ENCODE results near the gene FNDC10. TPM values are rescaled to one million over a fixed set of nuclear protein-coding genes. Genes with fewer than 3 reads are reported as not detected.
A peak's percentile ranks its signal among the peaks of the same experiment; 100 is the strongest.

Gene FNDC10
- total and polyA plus RNA-seq, 9 of the 15 experiments (the other 6 are each of a cell fraction or from before 2014, with no cell fraction given): 0.08 to 6.3 (median 1.6) TPM

DNA sequence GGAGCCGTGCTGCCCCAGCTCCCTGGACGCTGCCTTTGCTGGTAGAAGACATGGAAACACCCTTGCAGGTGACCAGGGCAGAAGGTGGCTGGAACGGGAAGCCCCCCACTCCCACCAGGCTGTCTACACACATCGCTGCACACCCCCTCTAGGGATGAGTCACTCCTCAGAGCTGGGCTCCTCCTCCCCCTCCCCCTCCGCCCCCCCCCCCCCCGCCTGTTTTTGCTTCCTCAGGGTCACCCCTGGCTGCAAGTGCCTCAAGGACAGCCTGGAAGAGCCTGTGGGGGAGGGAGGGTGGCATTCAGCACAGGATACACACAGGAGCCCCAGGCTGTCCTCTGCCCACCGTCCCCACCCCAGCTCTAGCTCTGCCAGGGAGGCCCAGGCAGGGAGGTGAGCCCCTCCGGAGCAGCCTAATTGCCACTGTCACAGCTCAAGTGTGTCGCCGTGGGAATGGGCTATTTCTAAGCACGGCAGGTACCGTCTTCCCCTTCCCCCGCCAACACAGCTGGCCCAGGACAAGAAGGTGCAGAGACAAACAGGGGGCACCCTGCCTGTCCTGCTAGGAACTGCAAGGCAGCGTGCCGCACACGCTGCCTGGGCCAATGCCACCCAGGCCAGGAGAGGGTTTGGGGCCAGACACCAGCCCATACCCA is 2.5 kb downstream of the FNDC10 start (continued):
- TF ChIP-seq KAT7 (CRISPR knock-in tag; IDR thresholded peaks at IDR 0.05; ENCODE audit: borderline replicate concordance): no peak
- TF ChIP-seq MAZ (CRISPR knock-in tag; conservative IDR thresholded peaks at IDR 0.05 in 1 of 2, IDR thresholded peaks at IDR 0.05 in 1 of 2): peak in 1 of 2 experiments; percentile 39; a peak in 1 of 4 replicates
- TF ChIP-seq, protein P1, sequence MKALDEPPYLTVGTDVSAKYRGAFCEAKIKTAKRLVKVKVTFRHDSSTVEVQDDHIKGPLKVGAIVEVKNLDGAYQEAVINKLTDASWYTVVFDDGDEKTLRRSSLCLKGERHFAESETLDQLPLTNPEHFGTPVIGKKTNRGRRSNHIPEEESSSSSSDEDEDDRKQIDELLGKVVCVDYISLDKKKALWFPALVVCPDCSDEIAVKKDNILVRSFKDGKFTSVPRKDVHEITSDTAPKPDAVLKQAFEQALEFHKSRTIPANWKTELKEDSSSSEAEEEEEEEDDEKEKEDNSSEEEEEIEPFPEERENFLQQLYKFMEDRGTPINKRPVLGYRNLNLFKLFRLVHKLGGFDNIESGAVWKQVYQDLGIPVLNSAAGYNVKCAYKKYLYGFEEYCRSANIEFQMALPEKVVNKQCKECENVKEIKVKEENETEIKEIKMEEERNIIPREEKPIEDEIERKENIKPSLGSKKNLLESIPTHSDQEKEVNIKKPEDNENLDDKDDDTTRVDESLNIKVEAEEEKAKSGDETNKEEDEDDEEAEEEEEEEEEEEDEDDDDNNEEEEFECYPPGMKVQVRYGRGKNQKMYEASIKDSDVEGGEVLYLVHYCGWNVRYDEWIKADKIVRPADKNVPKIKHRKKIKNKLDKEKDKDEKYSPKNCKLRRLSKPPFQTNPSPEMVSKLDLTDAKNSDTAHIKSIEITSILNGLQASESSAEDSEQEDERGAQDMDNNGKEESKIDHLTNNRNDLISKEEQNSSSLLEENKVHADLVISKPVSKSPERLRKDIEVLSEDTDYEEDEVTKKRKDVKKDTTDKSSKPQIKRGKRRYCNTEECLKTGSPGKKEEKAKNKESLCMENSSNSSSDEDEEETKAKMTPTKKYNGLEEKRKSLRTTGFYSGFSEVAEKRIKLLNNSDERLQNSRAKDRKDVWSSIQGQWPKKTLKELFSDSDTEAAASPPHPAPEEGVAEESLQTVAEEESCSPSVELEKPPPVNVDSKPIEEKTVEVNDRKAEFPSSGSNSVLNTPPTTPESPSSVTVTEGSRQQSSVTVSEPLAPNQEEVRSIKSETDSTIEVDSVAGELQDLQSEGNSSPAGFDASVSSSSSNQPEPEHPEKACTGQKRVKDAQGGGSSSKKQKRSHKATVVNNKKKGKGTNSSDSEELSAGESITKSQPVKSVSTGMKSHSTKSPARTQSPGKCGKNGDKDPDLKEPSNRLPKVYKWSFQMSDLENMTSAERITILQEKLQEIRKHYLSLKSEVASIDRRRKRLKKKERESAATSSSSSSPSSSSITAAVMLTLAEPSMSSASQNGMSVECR (CRISPR knock-in tag; IDR thresholded peaks at IDR 0.05): peak; percentile 54; the same call in 1 of the 2 replicates
- peak; percentile 84 for TF ChIP-seq FOSL1 (tag; conservative IDR thresholded peaks at IDR 0.05)
- TF ChIP-seq ZNF780A (CRISPR knock-in tag; IDR thresholded peaks at IDR 0.05): no peak
- no peak for TF ChIP-seq ZZZ3 (IDR thresholded peaks at IDR 0.05)
- TF ChIP-seq LEF1 (IDR thresholded peaks at IDR 0.05): peak; percentile 54
- peak; percentile 99 for TF ChIP-seq ZBTB7A (IDR thresholded peaks at IDR 0.05; ENCODE audit: borderline replicate concordance, control insufficient read depth, low read depth, low read length)
- peak; percentile 91 for TF ChIP-seq ZNF740 (CRISPR knock-in tag; IDR thresholded peaks at IDR 0.05)
- TF ChIP-seq ZNF740 (tag; IDR thresholded peaks at IDR 0.05): peak in 1 of 2 experiments; percentile 93; a peak in 2 of 4 replicates
- no peak for TF ChIP-seq ZKSCAN3 (CRISPR knock-in tag; IDR thresholded peaks at IDR 0.05)
- no peak for TF ChIP-seq ZNF197 (CRISPR knock-in tag; IDR thresholded peaks at IDR 0.05; ENCODE audit: low read depth)
- TF ChIP-seq ESRRA (IDR thresholded peaks at IDR 0.05; ENCODE audit: borderline replicate concordance, low read depth): peak; percentile 80
- TF ChIP-seq, protein P2, sequence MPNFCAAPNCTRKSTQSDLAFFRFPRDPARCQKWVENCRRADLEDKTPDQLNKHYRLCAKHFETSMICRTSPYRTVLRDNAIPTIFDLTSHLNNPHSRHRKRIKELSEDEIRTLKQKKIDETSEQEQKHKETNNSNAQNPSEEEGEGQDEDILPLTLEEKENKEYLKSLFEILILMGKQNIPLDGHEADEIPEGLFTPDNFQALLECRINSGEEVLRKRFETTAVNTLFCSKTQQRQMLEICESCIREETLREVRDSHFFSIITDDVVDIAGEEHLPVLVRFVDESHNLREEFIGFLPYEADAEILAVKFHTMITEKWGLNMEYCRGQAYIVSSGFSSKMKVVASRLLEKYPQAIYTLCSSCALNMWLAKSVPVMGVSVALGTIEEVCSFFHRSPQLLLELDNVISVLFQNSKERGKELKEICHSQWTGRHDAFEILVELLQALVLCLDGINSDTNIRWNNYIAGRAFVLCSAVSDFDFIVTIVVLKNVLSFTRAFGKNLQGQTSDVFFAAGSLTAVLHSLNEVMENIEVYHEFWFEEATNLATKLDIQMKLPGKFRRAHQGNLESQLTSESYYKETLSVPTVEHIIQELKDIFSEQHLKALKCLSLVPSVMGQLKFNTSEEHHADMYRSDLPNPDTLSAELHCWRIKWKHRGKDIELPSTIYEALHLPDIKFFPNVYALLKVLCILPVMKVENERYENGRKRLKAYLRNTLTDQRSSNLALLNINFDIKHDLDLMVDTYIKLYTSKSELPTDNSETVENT (CRISPR knock-in tag; IDR thresholded peaks at IDR 0.05): 0 out of 2 replicates have a peak, but pooled peaks have one; percentile 37
- TF ChIP-seq, protein P3, sequence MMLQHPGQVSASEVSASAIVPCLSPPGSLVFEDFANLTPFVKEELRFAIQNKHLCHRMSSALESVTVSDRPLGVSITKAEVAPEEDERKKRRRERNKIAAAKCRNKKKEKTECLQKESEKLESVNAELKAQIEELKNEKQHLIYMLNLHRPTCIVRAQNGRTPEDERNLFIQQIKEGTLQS (IDR thresholded peaks at IDR 0.05): peak; percentile 87
- TF ChIP-seq, protein P3 (CRISPR knock-in tag; conservative IDR thresholded peaks at IDR 0.05): no peak
- TF ChIP-seq, protein P4, sequence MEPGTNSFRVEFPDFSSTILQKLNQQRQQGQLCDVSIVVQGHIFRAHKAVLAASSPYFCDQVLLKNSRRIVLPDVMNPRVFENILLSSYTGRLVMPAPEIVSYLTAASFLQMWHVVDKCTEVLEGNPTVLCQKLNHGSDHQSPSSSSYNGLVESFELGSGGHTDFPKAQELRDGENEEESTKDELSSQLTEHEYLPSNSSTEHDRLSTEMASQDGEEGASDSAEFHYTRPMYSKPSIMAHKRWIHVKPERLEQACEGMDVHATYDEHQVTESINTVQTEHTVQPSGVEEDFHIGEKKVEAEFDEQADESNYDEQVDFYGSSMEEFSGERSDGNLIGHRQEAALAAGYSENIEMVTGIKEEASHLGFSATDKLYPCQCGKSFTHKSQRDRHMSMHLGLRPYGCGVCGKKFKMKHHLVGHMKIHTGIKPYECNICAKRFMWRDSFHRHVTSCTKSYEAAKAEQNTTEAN (CRISPR knock-in tag; IDR thresholded peaks at IDR 0.05): no peak

Data from K562 (cell line).